GM12878 (cell line): ENCODE results near the gene MSX1. TPM values are rescaled to one million over a fixed set of nuclear protein-coding genes. Genes with fewer than 3 reads are reported as not detected.

Experiments
- ATAC-seq: fragments of 200-7000 bp; cut with Tn5 transposase; 3 replicates; pipeline ENCODE4 v1.9.1; 2020; ENCODE audit warnings: mild to moderate bottlenecking, moderate library complexity
- BruUV-seq: library from RNA; stranded (reverse); fragments of 400-500 nt; replicated peaks from 2 replicates; lab custom pipeline; 2021; lab: Mats Ljungman, UMichigan
- CTCF ChIA-PET: fragments of 300-600 bp; sonication (Branson Sonifier 250); formaldehyde crosslinking; extraction: SDS; loops from one replicate; lab custom pipeline; 2021; ENCODE audit warnings: inconsistent platforms; lab: Yijun Ruan, JAX
- POLR2A ChIA-PET: fragments of 350-600 bp; formaldehyde crosslinking; extraction: SDS; loops from one replicate; lab custom pipeline; 2021; ENCODE audit warnings: inconsistent platforms; lab: Charles Lee
- RAD21 ChIA-PET: fragments of 300-600 bp; sonication (Branson Sonifier 250); formaldehyde crosslinking; loops from one replicate; lab custom pipeline; 2023; ENCODE audit warnings: antibody characterized with exemption; ENCODE audit not compliant: unreplicated experiment; lab: Charles Lee
- SMC1A ChIA-PET: fragments of 300-600 bp; sonication (Branson Sonifier 250); formaldehyde crosslinking; loops from one replicate; lab custom pipeline; 2023; ENCODE audit not compliant: unreplicated experiment, uncharacterized antibody; lab: Charles Lee
- DNase-seq: peaks from one replicate; pipeline ENCODE4 v3.0.0-alpha.2; 2011; ENCODE audit warnings: low read depth, low spot score
- FAIRE-seq: peaks from 3 replicates; lab custom pipeline; 2011; peaks lifted over from hg19 to GRCh38; lab: Jason Lieb, UNC
- H2AFZ ChIP-seq: 2 replicates; pipeline ENCODE4 v1.6.0; 2011; ENCODE audit warnings: low read depth, low read length, control low read depth; ENCODE audit not compliant: control insufficient read depth
- H3K27ac ChIP-seq: 2 replicates; pipeline ENCODE4 v1.5.1; 2011; ENCODE audit warnings: control low read depth; ENCODE audit not compliant: control insufficient read depth, insufficient read depth
- H3K27me3 ChIP-seq, 2 experiments: replicated peaks in 1 of 2; 2 replicates each; pipeline versions ENCODE4 v1.6.0 to v1.6.1; 2011; ENCODE audit warnings: low read length in 1 of 2; ENCODE audit not compliant: control insufficient read depth in 2 of 2, insufficient read depth in 2 of 2
- H3K36me3 ChIP-seq, 2 experiments: 2 replicates each; pipeline ENCODE4 v1.5.1; 2011; ENCODE audit warnings: low read length in 1 of 2; ENCODE audit not compliant: control insufficient read depth in 2 of 2, insufficient read depth in 2 of 2
- H3K4me1 ChIP-seq: 2 replicates; pipeline ENCODE4 v1.6.1; 2011; ENCODE audit warnings: mild to moderate bottlenecking, low read length, moderate library complexity, mixed read lengths; ENCODE audit not compliant: control insufficient read depth, insufficient read depth
- H3K4me2 ChIP-seq: 2 replicates; pipeline ENCODE4 v1.6.0; 2011; ENCODE audit warnings: control low read depth; ENCODE audit not compliant: control insufficient read depth, insufficient read depth
- H3K4me3 ChIP-seq: fragments of 200-600 bp; sonication (generic); 2 replicates; pipeline ENCODE4 v1.5.1; 2016
- H3K79me2 ChIP-seq: 2 replicates; pipeline ENCODE4 v1.6.0; 2011; ENCODE audit warnings: low read length; ENCODE audit not compliant: control insufficient read depth, insufficient read depth
- H3K9ac ChIP-seq: 2 replicates; pipeline ENCODE4 v1.8.0; 2011; ENCODE audit warnings: low read length, control low read depth, mixed read lengths; ENCODE audit not compliant: control insufficient read depth, insufficient read depth
- H3K9me3 ChIP-seq: replicated peaks from 3 replicates; pipeline ENCODE4 v1.5.1; 2011; ENCODE audit warnings: mild to moderate bottlenecking, low read length; ENCODE audit not compliant: control insufficient read depth, insufficient read depth
- H4K20me1 ChIP-seq: 2 replicates; pipeline ENCODE4 v1.6.0; 2011; ENCODE audit not compliant: control insufficient read depth, insufficient read depth
- EZH2 ChIP-seq: IDR thresholded peaks from 2 replicates; pipeline ENCODE4 v1.6.1; 2012; ENCODE audit warnings: low read depth, mild to moderate bottlenecking, control low read depth, inconsistent platforms, low read length, borderline replicate concordance; ENCODE audit not compliant: control insufficient read depth
- MXI1 ChIP-seq: fragments of 150-350 bp; IDR thresholded peaks from 2 replicates; pipeline ENCODE4 v1.6.1; 2011; ENCODE audit warnings: low read depth, mild to moderate bottlenecking, inconsistent platforms, low read length, improper control_type of control experiment
- SMAD1 ChIP-seq: fragments of 450-650 bp; IDR thresholded peaks from 2 replicates; pipeline ENCODE4 v1.6.1; 2018; ENCODE audit warnings: mild to moderate bottlenecking, low read depth; ENCODE audit not compliant: partially characterized antibody
- TBL1XR1 ChIP-seq: IDR thresholded peaks from 2 replicates; pipeline ENCODE4 v1.6.1; 2012; ENCODE audit warnings: low read depth, low read length, improper control_type of control experiment
- WGBS: methylation state at CpG from one replicate; pipeline ENCODE4 v1.1.6; 2016; ENCODE audit warnings: low lambda C conversion rate; ENCODE audit not compliant: insufficient replicate concordance, insufficient coverage; ENCODE audit errors: missing lambda C conversion rate; 5-methylcytosine and 5-hydroxymethylcytosine counted together
- in situ Hi-C: fragments of 300-500 bp; cut with MboI; formaldehyde crosslinking; loops from 9 replicates; pipeline ENCODE4 v1.14.3; 2018; ENCODE audit warnings: mixed read lengths
- intact Hi-C: fragments of 100-400 bp; cut with micrococcal nuclease; formaldehyde crosslinking; loops from one replicate; pipeline ENCODE4 v1.14.2; 2022; ENCODE audit not compliant: unreplicated experiment
- polyA plus RNA-seq, 11 experiments: library from polyadenylated mRNA; depleted of rRNA in 4 of 11; unstranded in 6 of 11; stranded (reverse) in 5 of 11; fragments of >200 nt; fragmentation: Nextera tagmentation in 4 of 11; fragmentation: Illumina TruSeq in 1 of 11; extraction: Ambion mirVana in 4 of 11; extraction: Trizol in 1 of 11; gene quantifications; 1 replicate in 1 of 11; 2 replicates in 10 of 11; pipeline versions ENCODE4 v1.2.1 to v1.2.3, GENCODE V29; 2011 to 2016; ENCODE audit warnings: inconsistent platforms in 2 of 11, missing spikeins in 2 of 11, low read depth in 1 of 11
- total RNA-seq, 4 experiments: library from RNA; depleted of rRNA in 3 of 4; stranded (reverse); fragments of >200 nt in 3 of 4; fragmentation: Illumina TruSeq in 1 of 4; extraction: Trizol in 1 of 4; gene quantifications; 2 replicates each; pipeline versions ENCODE4 v1.2.1 to v1.2.3, GENCODE V29; 2013 to 2021

The MSX1 gene
- total and polyA plus RNA-seq, 10 of the 15 experiments (the other 5 are each of a cell fraction or from before 2014, with no cell fraction given) = 0.04 to 0.56 (median 0.15) TPM; not detected in 2

GRCh38 chr4:4851081-4851480 lies 8.4 kb upstream of the MSX1 start:
- no TSS peak for BruUV-seq
- no peak for FAIRE-seq

GRCh38 chr4:4851906-4852305 lies 7.6 kb upstream of the MSX1 start:
- DNase-seq = no peak
- no peaks in the 10 kb centered on the region; the same call in 2 of the 3 replicates for H3K9me3 ChIP-seq
- RAD21 ChIA-PET = no interaction called here
- H3K4me1 ChIP-seq = no peaks in the 10 kb centered on the region; the same call in 1 of the 2 replicates
- FAIRE-seq = no peak
- ATAC-seq = no peak
- intact Hi-C loops = no loop called here
- 70% methylated on average over 7 of the region's 7 CpGs for WGBS
- H3K36me3 ChIP-seq = no peaks in the 10 kb centered on the region
- no peaks in the 10 kb centered on the region for H3K79me2 ChIP-seq
- no peak overlapping the region for H3K27ac ChIP-seq
- no peak overlapping the region for H2AFZ ChIP-seq
- H3K4me2 ChIP-seq = no peak overlapping the region
- CTCF ChIA-PET = no interaction called here
- H3K9ac ChIP-seq = no peak overlapping the region
- no peak overlapping the region for H3K4me3 ChIP-seq
- no TSS peak for BruUV-seq
- SMC1A ChIA-PET = no interaction called here
- peaks cover 7 to 19% of the 10 kb centered on the region in 2 experiments for H3K27me3 ChIP-seq
- POLR2A ChIA-PET = no interaction called here
- in situ Hi-C loops = no loop called here
- TF ChIP-seq TBL1XR1 (no peak), SMAD1 (no peak)
- H4K20me1 ChIP-seq = no peaks in the 10 kb centered on the region

More at GRCh38 chr4:4851081-4851480, 8.4 kb upstream of the MSX1 start:
- H3K4me2 ChIP-seq = no peak overlapping the region
- ATAC-seq (no peak), DNase-seq (no peak)
- TF ChIP-seq EZH2 (no peak), MXI1 (no peak)
- CTCF ChIA-PET = no interaction called here
- peaks cover 4 to 12% of the 10 kb centered on the region in 2 experiments; a peak in 3 of 4 replicates for H3K27me3 ChIP-seq
- no peak overlapping the region for H2AFZ ChIP-seq
- no peak overlapping the region for H3K9ac ChIP-seq
- SMC1A ChIA-PET = no interaction called here
- no peak overlapping the region for H3K27ac ChIP-seq
- H3K79me2 ChIP-seq = no peaks in the 10 kb centered on the region
- POLR2A ChIA-PET = no interaction called here
- no peaks in the 10 kb centered on the region for H3K36me3 ChIP-seq
- no peak overlapping the region for H3K4me3 ChIP-seq
- in situ Hi-C loops (no loop called here), intact Hi-C loops (no loop called here)
- WGBS = 74% methylated on average over 12 of the region's 12 CpGs
- no peaks in the 10 kb centered on the region; the same call in 1 of the 2 replicates for H3K4me1 ChIP-seq
- H3K9me3 ChIP-seq = no peaks in the 10 kb centered on the region; the same call in 2 of the 3 replicates
- H4K20me1 ChIP-seq = no peaks in the 10 kb centered on the region
- RAD21 ChIA-PET = no interaction called here
